DMS153 treated with DMSO at 0.1 percent for 48 hours (cell line): ENCODE measurements around the gene IQSEC1.

Source experiments
- DNase-seq: peaks from one replicate; lab custom pipeline; 2025; ENCODE audit not compliant: unreplicated experiment; lab: John Stamatoyannopoulos, UW

IQSEC1 gene

DNA sequence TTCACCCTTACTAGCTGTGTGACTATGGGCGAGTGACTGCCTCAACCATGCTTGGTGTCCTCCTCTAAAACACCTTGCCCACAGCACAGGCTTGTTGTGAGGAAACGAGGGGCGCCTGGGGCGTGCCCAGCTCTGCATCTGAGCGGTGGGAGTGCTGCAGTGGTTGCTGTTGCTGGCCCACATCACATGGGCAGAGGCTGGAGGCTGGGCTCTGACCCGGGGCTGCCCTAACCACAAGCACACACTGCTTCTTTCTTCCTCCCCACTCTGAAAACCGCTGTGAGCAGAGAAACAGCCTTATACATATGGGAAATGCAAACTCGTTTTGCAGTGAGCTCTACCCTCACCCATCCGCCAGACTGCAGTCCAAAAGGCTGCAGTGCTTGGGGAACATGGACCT lies 157.1 kb downstream of the IQSEC1 start:
- no peak for DNase-seq

DNA sequence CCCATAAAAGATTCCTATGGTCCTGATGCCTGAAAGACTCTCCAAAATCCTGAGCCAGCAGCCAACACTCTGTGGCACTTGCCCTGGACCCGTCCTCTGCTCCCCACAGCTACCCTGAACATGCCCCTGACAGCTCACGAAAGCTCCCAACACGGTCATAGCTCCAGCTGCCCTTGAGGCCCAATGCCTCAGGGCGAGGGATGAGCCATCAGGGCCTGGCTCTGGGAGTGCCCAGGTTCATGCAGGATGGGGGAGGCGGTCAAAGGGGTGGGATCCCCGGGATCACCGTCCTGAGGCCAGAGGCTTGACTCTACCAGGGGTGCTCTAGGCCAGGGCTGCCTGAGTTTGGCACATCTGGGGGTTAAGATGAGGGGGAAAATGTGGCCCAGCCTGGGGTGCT lies 159.1 kb downstream of the IQSEC1 start:
- DNase-seq: no peak

DNA sequence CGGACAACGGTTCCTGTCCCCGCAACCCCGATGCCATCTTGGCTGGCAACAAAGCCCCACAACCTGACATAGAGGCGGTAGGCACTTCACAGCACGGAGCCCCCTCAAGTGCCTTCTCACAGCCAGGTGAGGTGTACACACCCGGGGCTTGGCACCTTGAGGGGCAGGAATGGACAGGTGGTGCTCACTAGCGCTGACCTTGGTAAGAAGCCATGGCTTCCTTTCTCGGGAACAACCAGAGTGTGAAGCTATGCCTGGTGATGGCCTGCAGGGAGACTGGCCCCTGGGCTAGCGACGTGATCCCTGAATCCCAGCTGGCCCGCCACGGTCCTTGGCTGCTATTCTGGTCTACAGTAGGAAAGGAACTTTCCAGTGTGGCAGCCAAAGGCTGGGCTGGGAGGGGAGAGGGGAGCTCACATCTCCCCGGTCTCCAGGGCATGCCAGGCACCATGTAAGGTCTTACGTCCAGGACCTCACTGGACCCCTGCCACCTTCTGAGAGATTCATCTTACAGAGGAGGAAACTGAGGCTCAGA lies 161.3 kb downstream of the IQSEC1 start:
- no peak for DNase-seq

DNA sequence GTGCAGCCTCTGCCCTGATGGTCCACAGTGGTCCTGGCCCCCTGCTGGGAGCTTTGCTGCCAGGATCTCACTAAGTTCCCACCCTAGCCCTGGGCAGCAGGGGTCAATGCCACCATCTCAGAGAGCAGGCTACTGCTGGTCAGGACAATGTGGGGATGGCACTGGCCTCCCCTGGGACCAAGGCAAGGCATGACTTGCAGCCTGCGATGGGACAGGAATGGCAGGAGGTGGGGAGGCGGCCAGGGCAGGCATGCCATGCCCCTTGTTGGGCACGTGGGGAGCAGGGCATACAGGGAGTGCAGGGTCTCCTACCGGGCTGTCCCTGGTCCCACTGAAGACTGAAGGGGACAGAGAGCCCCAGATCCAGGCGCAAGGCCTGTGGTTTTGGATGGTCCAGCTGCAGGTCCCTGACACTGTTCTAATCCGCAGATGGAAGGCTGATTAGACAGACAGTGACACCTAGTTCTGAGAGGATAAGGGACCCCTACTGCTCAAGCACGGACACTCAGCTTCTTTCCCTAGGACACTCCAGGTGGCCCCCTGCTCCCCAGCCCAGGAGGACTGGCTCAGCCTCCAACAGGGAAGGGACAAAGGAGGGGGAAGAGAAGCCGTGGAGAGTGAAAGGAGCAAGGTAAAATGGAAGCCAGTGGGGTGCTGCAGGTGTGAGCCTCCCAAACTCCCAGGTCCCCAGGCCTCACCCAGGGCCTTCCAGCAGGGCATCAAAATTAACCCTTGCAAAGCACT lies 162.7 kb downstream of the IQSEC1 start:
- no peak for DNase-seq

DNA sequence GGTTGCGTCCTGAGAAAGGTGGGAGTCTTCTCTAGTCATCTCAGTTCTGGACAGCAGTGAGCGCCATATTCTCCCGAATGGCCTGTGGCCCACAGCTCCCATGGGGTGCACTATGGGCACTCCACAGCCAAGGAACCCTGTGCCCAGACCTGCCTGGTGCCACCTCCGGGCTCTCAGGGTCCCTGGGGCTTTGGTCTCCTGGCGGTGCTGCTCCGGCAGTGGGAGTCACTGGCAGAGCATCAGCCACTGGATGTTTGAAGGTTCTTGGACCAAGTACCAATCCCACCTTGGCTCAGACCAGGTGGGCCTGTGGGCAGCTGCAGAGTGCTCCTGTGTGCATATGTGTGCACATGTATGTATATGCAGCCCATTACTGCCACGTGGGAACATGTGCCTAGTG lies 163.5 kb downstream of the IQSEC1 start:
- no peak for DNase-seq

DNA sequence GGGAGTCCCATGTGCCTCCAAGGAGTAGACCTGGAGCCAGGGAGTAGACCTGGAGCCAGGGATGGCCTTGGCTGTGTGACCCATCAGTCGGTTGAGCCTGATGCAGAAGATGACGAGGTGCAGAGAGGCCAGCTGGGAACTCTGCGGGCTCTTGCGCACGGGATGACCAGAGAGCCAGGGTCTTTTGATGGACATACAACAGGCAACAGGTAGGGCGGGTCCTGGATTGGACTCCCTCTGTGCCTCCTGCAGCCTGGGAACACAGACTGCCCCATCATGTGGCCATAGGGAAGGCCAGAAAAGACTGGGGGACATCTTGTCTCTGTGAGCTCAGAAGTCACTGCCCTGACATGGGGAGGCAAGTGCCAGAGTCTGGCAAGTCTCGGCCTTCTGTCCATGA lies 164.4 kb downstream of the IQSEC1 start:
- DNase-seq: no peak

DNA sequence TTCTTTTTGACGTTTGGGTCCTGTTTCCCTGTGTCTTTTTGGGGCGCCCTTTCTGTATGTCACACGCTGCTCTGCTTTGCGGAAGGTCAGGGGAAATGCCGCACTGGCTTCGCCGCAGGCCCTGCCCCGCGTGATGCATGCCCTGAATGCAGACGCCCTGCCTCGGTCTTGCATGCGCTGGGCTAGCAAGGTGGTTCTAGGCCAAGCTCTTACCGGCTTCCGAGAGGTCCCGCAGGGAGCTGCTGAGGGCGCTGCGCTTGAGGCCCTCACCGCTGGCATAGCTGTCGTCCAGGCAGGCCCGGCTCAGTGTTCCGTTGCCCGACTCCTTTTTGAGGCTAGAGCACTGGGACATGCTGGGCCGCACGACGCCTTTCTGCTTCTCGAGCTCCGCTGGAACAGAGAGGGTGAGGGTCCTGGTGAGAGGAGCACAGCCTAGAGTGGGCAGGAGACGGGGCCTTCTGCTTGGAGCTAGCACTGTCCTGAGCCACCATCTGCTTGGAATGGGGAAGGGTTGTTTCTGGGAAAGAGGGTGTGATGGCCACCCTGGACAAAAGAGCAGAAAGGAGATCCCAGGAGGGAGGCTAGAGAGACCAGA lies 165.0 kb downstream of the IQSEC1 start:
- DNase-seq: no peak

DNA sequence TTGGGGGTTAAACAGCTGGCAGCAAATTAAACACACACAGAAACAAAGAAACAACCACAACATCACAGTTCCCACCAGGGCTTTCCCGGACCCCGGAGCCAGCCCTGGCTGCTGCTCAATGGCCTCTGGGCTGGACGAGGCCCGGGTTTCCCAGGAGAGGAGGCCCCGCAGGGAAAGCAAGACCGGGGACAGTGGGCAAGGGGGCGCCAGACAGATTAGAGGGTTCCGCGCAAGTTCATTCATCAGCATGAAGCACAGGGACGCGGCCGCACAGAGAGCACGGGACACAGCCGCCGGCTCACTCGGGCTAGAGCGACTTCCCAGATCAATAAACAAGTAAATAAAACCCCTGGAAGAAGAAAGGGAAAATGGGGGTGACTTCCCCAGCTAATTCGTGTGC lies 165.5 kb downstream of the IQSEC1 start:
- DNase-seq: no peak

DNA sequence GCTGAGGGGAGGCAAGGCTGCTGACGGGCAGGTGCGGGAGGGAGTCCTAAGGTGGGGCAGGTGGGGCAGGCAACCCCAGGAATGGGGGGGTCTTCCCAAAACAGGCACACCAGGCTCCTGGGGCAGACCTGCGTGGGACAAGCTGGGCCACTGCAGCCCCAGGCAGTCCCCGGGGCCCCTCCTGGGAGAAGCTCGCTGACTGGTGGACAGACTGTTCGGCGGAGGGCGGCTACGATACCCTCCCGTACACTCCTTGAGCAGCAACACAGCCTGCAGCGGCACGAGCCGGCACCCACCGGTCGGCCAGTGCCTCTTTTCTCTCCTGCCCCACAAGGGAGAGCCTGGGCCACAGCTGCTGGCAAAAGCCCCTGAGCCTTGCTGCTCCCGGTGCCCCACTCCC lies 165.9 kb downstream of the IQSEC1 start:
- no peak for DNase-seq

DNA sequence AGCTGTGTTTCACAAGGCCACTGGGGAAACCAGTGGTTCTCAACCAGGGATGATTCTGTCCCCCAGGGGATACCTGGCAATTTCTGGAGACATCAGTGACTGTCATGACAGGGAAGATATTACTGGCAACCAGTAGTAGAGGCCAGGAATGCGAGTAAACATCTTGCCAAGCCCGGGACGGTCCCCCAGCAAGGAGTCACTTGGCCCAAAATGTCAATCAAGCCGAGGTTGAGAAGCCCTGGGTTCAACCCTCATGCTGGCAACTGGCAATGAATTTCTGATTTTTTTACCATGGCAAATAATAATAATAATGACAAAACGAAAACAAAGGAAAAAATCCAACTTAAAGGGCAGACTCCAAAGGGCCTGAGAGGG lies 166.3 kb downstream of the IQSEC1 start:
- DNase-seq: no peak

DNA sequence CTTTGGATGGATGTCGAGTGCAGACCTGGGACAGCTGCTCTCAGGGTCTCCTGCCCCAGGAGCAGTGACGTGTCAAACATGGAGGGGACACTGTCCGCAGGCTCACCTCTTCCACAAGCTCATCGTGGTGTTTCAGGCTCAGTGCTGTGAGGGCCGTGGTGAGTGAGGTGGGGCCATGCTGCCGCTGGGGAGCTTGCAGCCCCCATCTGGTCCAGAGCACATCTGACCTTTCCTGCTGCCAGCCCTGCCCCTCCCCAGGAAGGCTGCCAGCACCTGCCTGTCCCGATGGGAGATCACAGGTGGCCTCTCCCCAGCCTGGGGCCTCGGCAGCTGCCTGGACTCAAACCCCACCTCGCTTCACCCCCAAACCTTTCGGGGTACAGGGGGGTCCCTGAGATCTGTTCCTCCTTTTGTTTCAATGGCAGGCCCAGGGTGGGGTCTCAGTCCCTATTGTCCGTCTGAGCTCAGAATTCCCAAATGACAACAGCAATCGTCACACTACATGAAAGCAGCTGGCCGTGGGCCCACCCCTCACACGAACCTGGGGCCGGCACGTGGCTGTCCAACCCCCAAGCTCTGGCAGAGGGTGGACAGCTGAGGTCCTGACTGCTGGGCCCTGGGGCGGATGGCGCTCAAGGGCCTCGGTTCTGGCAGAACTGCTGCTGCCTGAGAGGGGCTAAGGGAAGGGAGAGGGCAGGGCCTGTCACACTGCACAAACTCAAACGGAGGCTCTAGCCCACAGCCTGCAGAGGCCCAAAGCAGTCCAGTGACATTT lies 166.9 kb downstream of the IQSEC1 start:
- no peak for DNase-seq

DNA sequence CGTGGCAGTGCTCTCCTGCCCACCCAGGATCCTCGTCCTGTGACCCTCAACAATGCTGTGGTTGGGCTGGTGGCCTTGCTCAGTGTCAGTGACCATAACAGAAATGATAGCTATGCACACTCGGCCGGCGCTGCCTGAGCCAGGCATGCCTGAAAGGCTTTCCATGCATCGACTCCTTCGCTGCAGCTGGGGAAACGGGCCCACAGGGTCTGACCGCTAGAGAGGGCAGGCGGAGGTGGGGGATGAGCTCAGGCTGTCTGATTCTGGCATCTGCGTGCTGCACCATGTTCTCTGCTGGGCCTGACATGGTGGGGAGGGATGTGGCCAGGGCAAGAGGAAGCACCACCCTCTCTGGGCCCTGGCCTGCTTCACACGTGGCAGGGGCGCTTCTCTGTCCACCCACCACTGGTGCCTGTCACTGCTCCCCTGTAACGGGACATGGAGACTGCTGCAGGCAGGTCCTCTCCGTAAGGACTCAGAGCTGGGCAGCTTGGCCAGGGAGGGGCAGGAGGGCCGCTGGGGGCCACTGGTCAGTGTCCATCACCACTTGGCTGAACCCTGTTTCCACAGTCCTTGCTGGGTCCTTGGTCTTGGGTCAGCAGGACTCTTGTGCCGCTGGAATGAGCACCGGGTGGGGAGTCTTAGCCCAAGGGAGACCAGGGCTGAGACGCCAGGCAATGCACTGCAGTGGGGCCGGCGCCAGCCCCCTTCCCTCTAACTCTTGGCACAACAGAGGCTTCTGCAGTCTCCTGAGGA lies 167.7 kb downstream of the IQSEC1 start:
- DNase-seq: no peak

DNA sequence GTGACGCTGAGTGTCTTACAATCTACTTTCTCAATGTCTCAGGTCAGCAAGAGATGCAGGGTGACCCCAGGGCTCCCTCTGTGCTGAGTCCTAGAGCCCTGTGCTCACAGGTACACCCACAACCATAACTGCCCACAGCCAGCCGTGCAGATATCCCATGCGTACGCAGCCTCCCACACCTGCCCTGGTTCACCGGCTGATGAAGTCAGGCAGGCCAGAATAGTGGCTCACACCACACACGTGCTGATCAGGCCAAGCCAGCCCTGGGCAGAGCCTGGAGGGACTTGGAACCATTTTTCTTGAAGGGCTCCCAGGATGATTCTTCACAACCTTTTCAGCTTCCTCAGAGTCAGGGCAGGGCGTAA lies 168.3 kb downstream of the IQSEC1 start:
- DNase-seq: no peak

DNA sequence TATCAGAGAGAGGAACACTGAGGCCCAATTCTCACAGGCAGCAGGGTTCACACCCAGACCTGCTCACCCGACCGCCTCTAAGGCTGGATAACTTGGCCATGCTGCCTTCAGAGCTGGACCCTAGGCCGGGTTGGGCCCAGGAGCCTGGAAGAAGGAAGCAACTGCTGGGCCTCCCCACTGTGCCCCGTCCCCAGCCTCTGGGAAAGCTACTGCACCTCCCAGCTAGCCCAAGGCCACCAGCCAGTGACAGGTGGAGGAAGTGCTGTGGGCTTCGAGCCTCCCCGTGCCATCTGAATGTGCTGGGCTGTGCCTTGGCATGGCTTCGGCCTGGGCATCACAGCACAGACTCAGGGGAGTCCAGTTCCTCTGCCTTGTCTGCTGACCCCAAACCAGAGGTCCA lies 169.3 kb downstream of the IQSEC1 start:
- DNase-seq: no peak

DNA sequence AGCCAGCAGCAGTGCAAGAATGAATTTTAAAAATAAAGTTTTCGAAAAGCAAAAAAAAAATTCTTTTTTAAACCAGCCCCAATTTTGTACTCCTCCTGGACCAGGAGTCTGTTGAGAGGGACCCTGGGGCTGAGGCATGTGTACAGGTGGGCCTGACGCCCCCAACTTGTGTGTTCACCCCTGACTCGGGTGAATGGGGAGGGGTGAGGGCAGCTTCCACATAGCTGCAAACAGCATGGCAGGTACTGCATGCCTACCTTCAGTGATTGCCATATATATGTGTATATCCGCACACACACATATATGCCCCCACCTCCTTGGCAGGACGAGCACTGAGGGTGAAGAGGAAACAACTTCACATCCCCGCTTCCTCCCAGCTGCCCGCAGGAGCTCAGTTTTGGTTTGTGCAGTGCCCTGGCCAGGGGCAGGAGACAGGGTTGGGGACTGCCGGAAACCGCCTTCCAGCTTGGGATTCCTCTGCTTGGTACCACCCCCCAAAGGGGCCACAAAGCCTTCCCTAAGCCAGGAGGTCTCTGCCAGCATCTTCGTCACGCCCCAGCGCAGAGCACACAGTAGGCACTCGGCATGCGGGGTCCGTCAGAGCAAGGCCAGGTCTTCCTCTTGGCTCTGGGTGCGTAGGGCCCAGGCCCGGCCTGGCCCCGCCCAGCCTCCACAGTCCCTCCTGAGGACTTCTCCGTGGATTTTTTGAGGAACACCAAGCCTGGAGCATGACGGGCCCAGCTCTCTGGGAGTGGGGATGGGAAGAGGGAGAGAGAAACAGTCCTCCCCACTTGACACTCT lies 170.0 kb downstream of the IQSEC1 start:
- DNase-seq: no peak

DNA sequence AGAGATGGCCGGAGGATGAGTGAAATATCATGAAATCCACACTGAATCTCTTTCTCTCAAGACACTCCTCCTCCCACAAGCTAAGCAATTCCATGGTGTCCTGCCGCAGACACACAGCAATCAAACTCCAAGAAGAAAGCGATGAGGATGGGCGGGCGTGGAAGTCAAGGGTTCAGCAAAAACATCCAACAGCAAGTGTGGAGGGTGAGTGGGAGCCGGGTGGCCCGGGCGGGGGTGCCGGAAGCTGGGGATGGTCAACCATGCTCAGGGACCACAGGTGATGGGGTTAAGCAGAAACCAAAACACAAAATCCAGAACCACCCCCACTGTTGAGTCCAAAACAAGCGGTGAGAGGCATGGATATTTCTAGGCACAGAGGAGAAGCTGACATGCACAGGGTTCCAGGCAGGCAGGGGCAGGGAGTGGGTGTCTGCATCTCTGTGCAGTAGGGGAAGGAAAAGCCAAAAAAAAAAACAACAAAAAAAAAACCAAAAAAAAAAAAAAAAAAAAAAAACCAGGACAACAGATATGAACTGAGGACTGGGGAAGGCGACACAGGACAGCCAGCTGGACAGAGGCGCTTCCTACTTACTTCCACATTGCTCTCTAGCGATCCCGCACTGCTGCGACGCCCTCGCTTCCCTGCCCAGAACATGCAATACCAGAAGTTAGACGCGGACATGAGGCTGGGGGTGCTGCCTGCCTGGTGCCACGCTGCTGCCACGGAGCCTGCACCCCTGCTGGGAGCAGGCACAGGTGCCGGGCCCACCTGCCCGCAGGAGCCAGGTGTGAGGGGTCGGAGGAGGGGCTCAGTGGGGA lies 170.8 kb downstream of the IQSEC1 start:
- DNase-seq: no peak

DNA sequence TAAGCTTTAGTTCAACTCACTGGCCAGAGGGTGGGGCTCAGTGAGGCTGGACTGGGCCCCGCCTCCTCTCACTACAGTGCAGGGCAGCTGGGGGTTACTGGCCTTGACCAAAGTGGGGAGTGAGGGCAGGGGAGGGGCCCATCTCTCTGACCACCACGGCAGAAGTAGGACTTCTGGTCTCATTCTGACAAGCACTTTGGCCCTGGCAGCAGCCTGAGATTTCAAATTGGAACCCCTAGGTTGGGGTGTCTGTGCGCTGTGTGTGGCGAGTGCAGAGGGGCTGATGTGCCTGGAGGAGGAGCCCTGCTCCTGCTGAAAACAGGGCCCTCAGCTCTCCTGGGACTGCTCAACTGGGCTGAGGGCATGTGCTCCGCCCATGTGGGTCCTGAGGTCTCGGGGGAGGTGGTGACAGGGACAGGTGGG lies 171.6 kb downstream of the IQSEC1 start:
- DNase-seq: no peak

DNA sequence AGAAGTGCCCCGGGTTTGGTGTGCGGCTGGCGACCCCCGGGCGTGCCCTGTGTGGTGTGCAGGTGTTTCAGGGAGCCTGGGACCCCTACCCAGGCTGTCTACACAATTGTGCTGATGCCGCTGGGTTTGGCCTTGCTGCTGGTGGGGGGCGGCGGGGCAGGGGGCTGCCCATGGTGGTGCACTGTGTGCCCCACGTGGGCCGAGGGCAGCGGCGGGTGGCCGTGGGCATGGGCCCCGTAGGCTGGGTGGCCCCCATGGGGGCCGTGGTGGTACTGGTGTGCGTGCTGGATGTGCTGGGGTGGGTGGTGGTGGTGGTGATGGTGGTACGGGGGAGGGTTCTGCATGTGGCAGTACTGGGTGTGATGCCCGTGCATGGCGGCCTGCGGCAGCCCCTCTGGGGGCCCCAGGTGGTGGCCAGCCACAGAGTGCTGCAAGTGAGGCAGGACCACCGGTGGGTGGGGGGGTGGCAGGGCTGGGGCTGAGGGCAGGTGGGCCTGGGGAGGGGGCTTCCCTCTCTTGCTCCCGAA lies 172.3 kb downstream of the IQSEC1 start:
- no peak for DNase-seq

DNA sequence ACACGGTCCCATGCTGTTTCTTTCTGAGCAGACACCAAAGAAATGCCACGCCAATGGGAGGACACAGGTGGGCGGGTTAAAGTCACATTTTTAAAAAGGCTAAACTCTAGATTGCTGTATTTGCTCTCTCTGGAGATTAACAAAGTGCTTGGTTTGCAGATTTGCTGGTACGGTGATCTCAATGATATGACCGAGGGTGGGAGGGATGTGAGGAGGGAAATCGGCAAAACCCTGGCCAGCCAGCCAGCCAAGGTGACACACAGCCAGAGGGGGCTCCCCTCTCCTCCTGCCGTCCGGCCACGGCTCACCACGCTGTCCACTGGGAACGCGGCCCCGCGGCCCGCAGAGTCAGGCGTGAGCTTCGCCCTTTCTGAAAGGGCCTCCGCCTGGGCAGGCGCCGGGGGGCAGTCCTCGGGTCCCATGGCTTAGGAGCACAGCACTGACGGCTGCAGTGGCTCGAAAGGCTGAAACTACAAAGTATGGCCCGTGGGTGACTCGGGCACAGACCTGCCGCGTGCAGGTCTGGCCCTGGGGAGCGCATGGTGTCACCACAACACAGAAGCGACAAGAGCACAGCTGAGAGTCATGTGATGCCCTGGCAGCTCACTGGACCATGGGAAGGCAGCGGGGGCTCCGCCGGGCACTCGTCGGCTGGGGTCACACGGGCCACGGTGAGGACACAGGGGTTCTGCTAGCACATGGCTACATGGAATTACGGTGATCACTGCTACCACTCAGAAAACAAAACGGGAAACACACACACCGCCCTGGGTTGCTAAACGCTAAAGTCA lies 174.1 kb downstream of the IQSEC1 start:
- DNase-seq: no peak
